PC-3 (cell line): ENCODE results near the gene SHISA6.

Experiments
- EZH2 ChIP-seq: fragments of 300-600 bp; sonication (generic); IDR thresholded peaks from one replicate; pipeline ENCODE4 v1.6.1; 2017; ENCODE audit warnings: antibody characterized with exemption, mild to moderate bottlenecking, low read length; ENCODE audit not compliant: unreplicated experiment
- TF ChIP-seq, protein P1 (sequence below): fragments of 300-600 bp; sonication (generic); conservative IDR thresholded peaks from 2 replicates; pipeline ENCODE4 v1.5.1; 2017; ENCODE audit warnings: antibody characterized with exemption, low read depth, mild to moderate bottlenecking, low read length

DNA sequence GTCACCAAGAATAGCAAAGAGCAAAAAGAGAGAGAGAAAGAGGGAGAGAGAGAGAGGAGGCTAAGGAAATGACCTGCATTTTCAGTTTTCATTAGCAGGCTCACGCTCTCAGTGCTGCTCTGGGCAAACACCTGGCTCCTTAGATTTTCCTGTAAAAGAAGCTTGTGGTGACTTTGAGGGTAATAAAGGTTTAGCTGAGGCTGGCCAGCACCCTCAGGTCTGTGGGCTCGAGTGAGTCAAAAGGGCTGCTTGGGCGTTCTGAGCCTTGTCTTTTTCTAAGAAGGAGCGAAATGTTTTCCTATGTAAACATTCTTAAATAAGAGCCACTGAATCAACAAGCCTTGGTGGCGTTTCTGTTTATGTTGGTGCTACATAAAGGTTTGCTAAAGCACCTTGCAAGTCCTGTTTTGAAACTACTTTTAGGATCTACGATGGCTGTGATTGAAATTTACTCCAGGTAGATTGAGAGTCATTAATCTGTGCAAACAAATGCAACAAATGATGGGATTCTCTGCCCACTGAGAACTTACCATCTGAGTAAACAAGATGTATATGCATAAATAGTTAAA, 38.8 kb downstream of the SHISA6 start:
- TF ChIP-seq, protein P1, sequence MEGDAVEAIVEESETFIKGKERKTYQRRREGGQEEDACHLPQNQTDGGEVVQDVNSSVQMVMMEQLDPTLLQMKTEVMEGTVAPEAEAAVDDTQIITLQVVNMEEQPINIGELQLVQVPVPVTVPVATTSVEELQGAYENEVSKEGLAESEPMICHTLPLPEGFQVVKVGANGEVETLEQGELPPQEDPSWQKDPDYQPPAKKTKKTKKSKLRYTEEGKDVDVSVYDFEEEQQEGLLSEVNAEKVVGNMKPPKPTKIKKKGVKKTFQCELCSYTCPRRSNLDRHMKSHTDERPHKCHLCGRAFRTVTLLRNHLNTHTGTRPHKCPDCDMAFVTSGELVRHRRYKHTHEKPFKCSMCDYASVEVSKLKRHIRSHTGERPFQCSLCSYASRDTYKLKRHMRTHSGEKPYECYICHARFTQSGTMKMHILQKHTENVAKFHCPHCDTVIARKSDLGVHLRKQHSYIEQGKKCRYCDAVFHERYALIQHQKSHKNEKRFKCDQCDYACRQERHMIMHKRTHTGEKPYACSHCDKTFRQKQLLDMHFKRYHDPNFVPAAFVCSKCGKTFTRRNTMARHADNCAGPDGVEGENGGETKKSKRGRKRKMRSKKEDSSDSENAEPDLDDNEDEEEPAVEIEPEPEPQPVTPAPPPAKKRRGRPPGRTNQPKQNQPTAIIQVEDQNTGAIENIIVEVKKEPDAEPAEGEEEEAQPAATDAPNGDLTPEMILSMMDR: no peak
- TF ChIP-seq EZH2: no peak
